H1 (cell line): ENCODE results near the gene CFAP61. TPM values are rescaled to one million over a fixed set of nuclear protein-coding genes. Genes with fewer than 3 reads are reported as not detected.
A peak's percentile ranks its signal among the peaks of the same experiment; 100 is the strongest.

Experiments
- CTCF ChIA-PET: fragments of 300-600 bp; sonication (Branson Sonifier 250); formaldehyde crosslinking; loops from one replicate; lab custom pipeline; 2021; ENCODE audit not compliant: partially characterized antibody; lab: Charles Lee
- POLR2A ChIA-PET: fragments of 300-600 bp; sonication (Branson Sonifier 250); formaldehyde crosslinking; loops from one replicate; lab custom pipeline; 2021; ENCODE audit warnings: inconsistent platforms; ENCODE audit not compliant: partially characterized antibody; lab: Charles Lee
- DNase-seq, 2 experiments: peaks; one replicate each; pipeline versions ENCODE4 v3.0.0 to v3.0.0-alpha.2; 2010 to 2022; ENCODE audit warnings: low spot score in 2 of 2, low read depth in 1 of 2, mixed read lengths in 1 of 2
- FAIRE-seq: peaks from 2 replicates; lab custom pipeline; 2011; peaks lifted over from hg19 to GRCh38; lab: Jason Lieb, UNC
- H2AFZ ChIP-seq: 2 replicates; pipeline ENCODE4 v1.8.1; 2012; ENCODE audit warnings: low read length, inconsistent platforms
- H2AK5ac ChIP-seq: 2 replicates; pipeline ENCODE4 v1.6.1; 2013; ENCODE audit warnings: low read depth, low read length
- H2BK120ac ChIP-seq: replicated peaks from 2 replicates; pipeline ENCODE3; 2013; ENCODE audit warnings: low read depth, low read length, inconsistent platforms
- H2BK12ac ChIP-seq: 2 replicates; pipeline ENCODE4 v1.6.1; 2013; ENCODE audit warnings: low read depth, low read length
- H2BK15ac ChIP-seq: 2 replicates; pipeline ENCODE4 v1.6.1; 2013; ENCODE audit warnings: low read length
- H2BK20ac ChIP-seq: 2 replicates; pipeline ENCODE4 v1.6.1; 2013; ENCODE audit warnings: low read length
- H2BK5ac ChIP-seq: 2 replicates; pipeline ENCODE4 v1.6.1; 2013; ENCODE audit warnings: low read depth, low read length
- H3K14ac ChIP-seq: 2 replicates; pipeline ENCODE4 v1.6.1; 2013; ENCODE audit warnings: inconsistent platforms; ENCODE audit not compliant: insufficient read length
- H3K18ac ChIP-seq: 2 replicates; pipeline ENCODE4 v1.6.1; 2013; ENCODE audit warnings: low read length; ENCODE audit errors: extremely low read depth
- H3K23ac ChIP-seq: 2 replicates; pipeline ENCODE4 v1.6.1; 2013; ENCODE audit warnings: inconsistent platforms; ENCODE audit not compliant: insufficient read length
- H3K23me2 ChIP-seq: 2 replicates; pipeline ENCODE4 v1.6.1; 2013; ENCODE audit warnings: low read depth, low read length
- H3K27ac ChIP-seq: 2 replicates; pipeline ENCODE4 v1.6.1; 2011; ENCODE audit warnings: low read depth, low read length, inconsistent platforms
- H3K27me3 ChIP-seq, 4 experiments: replicated peaks in 1 of 4; 1 replicate in 1 of 4; 2 replicates in 3 of 4; pipeline versions ENCODE4 v1.6.1 to v1.8.1; 2011 to 2013; ENCODE audit warnings: low read length in 3 of 4, mild to moderate bottlenecking in 3 of 4, inconsistent platforms in 2 of 4, mixed read lengths in 2 of 4, moderate library complexity in 1 of 4; ENCODE audit not compliant: control insufficient read depth in 3 of 4, insufficient read depth in 3 of 4; ENCODE audit errors: extremely low read depth in 1 of 4
- H3K36me3 ChIP-seq, 4 experiments: 2 replicates each; pipeline versions ENCODE4 v1.6.1 to v1.8.1; 2011 to 2013; ENCODE audit warnings: mild to moderate bottlenecking in 4 of 4, low read length in 3 of 4, moderate library complexity in 2 of 4, control low read depth in 1 of 4, inconsistent platforms in 1 of 4; ENCODE audit not compliant: insufficient read depth in 4 of 4, control insufficient read depth in 2 of 4
- H3K4ac ChIP-seq: replicated peaks from 2 replicates; pipeline ENCODE3; 2013; ENCODE audit warnings: low read length, low read depth, mixed read lengths, inconsistent platforms; ENCODE audit not compliant: insufficient read length
- H3K4me1 ChIP-seq, 4 experiments: replicated peaks in 1 of 4; 1 replicate in 1 of 4; 2 replicates in 3 of 4; pipeline versions ENCODE4 v1.6.1 to v1.8.1; 2011 to 2013; ENCODE audit warnings: low read length in 3 of 4, inconsistent platforms in 2 of 4, mixed read lengths in 1 of 4; ENCODE audit not compliant: insufficient read depth in 4 of 4, control insufficient read depth in 3 of 4
- H3K4me2 ChIP-seq, 2 experiments: 2 replicates each; pipeline versions ENCODE4 v1.6.1 to v1.8.1; 2011 to 2013; ENCODE audit warnings: low read depth in 2 of 2, low read length in 2 of 2, control low read depth in 1 of 2, inconsistent platforms in 1 of 2, mild to moderate bottlenecking in 1 of 2; ENCODE audit not compliant: insufficient read depth in 1 of 2
- H3K4me3 ChIP-seq, 4 experiments: fragments of 200-600, 300-600 bp in 1 of 4; sonication (generic), shearing (Covaris generic), sonication (Bioruptor Twin) in 1 of 4; 2 replicates each; pipeline versions ENCODE4 v1.5.1 to v1.8.1; 2011 to 2016; ENCODE audit warnings: low read length in 4 of 4, low read depth in 3 of 4, control low read depth in 2 of 4, inconsistent platforms in 2 of 4, mild to moderate bottlenecking in 2 of 4, mixed read lengths in 1 of 4, moderate library complexity in 1 of 4; ENCODE audit not compliant: insufficient read depth in 2 of 4; ENCODE audit errors: extremely low read depth in 1 of 4
- H3K56ac ChIP-seq: replicated peaks from 2 replicates; pipeline ENCODE3; 2013; ENCODE audit warnings: low read depth, mild to moderate bottlenecking, mixed read lengths, low read length, inconsistent platforms; ENCODE audit not compliant: insufficient read length
- H3K79me1 ChIP-seq: 2 replicates; pipeline ENCODE4 v1.6.1; 2013; ENCODE audit warnings: low read depth, low read length, control low read depth
- H3K79me2 ChIP-seq, 2 experiments: 2 replicates each; pipeline versions ENCODE4 v1.6.1 to v1.8.1; 2012 to 2013; ENCODE audit warnings: low read length in 2 of 2, mild to moderate bottlenecking in 2 of 2, inconsistent platforms in 1 of 2; ENCODE audit not compliant: insufficient read depth in 2 of 2, control insufficient read depth in 1 of 2
- H3K9ac ChIP-seq, 4 experiments: replicated peaks in 1 of 4; 1 replicate in 1 of 4; 2 replicates in 3 of 4; pipeline versions ENCODE4 v1.6.1 to v1.8.1; 2011 to 2013; ENCODE audit warnings: low read depth in 3 of 4, low read length in 3 of 4, control low read depth in 2 of 4, mild to moderate bottlenecking in 2 of 4, moderate library complexity in 2 of 4, inconsistent platforms in 1 of 4; ENCODE audit errors: extremely low read depth in 1 of 4
- H3K9me3 ChIP-seq, 2 experiments: 2 replicates each; pipeline versions ENCODE4 v1.6.1 to v1.8.1; 2012 to 2013; ENCODE audit warnings: mild to moderate bottlenecking in 2 of 2, moderate library complexity in 2 of 2, control low read depth in 1 of 2, inconsistent platforms in 1 of 2, low read depth in 1 of 2, low read length in 1 of 2, mixed read lengths in 1 of 2; ENCODE audit not compliant: insufficient read depth in 2 of 2
- H4K20me1 ChIP-seq, 2 experiments: replicated peaks in 1 of 2; 2 replicates each; pipeline versions ENCODE3 to v1.8.1; 2011 to 2013; ENCODE audit warnings: inconsistent platforms in 2 of 2, low read length in 2 of 2, mild to moderate bottlenecking in 1 of 2; ENCODE audit not compliant: insufficient read depth in 2 of 2, control insufficient read depth in 1 of 2
- H4K5ac ChIP-seq: 2 replicates; pipeline ENCODE4 v1.6.1; 2013; ENCODE audit warnings: low read length, low read depth, mixed read lengths, inconsistent platforms; ENCODE audit not compliant: insufficient read length
- H4K8ac ChIP-seq: 2 replicates; pipeline ENCODE4 v1.8.0; 2013; ENCODE audit warnings: mild to moderate bottlenecking, moderate library complexity, low read length, inconsistent platforms; ENCODE audit not compliant: insufficient read depth; ENCODE audit errors: extremely low read depth
- H4K91ac ChIP-seq: replicated peaks from 2 replicates; pipeline ENCODE3; 2013; ENCODE audit warnings: low read length, mixed read lengths, inconsistent platforms; ENCODE audit not compliant: insufficient read length
- EGR1 ChIP-seq: IDR thresholded peaks from 2 replicates; pipeline ENCODE4 v1.6.1; 2011; ENCODE audit warnings: low read depth, low read length, borderline replicate concordance
- GTF2F1 ChIP-seq: IDR thresholded peaks from 2 replicates; pipeline ENCODE4 v1.6.1; 2012; ENCODE audit warnings: low read depth, low read length, improper control_type of control experiment, borderline replicate concordance
- JUND ChIP-seq: IDR thresholded peaks from 2 replicates; pipeline ENCODE4 v1.6.1; 2011; ENCODE audit warnings: mild to moderate bottlenecking, improper control_type of control experiment, low read length
- MAFK ChIP-seq: IDR thresholded peaks from 2 replicates; pipeline ENCODE4 v1.6.1; 2012; ENCODE audit warnings: low read depth, mild to moderate bottlenecking, improper control_type of control experiment, low read length
- POU5F1 ChIP-seq: IDR thresholded peaks from 2 replicates; pipeline ENCODE4 v1.6.1; 2011; ENCODE audit warnings: low read depth, mild to moderate bottlenecking, low read length, moderate library complexity
- RNF2 ChIP-seq: fragments of 200-900, 300-1000 bp; sonication (generic); IDR thresholded peaks from 2 replicates; pipeline ENCODE4 v1.7.1; 2016; ENCODE audit warnings: borderline replicate concordance, low read depth, mild to moderate bottlenecking, antibody characterized with exemption, low read length; ENCODE audit not compliant: poor library complexity, severe bottlenecking; ENCODE audit errors: missing control alignments
- SP4 ChIP-seq: IDR thresholded peaks from 2 replicates; pipeline ENCODE4 v1.6.1; 2012; ENCODE audit warnings: low read length, inconsistent platforms
- TCF12 ChIP-seq: IDR thresholded peaks from 2 replicates; pipeline ENCODE4 v1.6.1; 2011; ENCODE audit warnings: low read depth, mild to moderate bottlenecking, low read length
- WGBS, 2 experiments: shearing (Covaris generic) in 1 of 2; methylation state at CpG; one replicate each; pipeline versions ENCODE4 v1.1.6 to v1.1.7; 2013 to 2015; ENCODE audit warnings: low lambda C conversion rate in 2 of 2, mixed read lengths in 2 of 2, inconsistent platforms in 1 of 2, low coverage in 1 of 2, missing lambda C conversion rate in 1 of 2; ENCODE audit not compliant: insufficient replicate concordance in 2 of 2, insufficient coverage in 1 of 2, insufficient read length in 1 of 2; ENCODE audit errors: extremely low coverage in 1 of 2, missing lambda C conversion rate in 1 of 2; 5-methylcytosine and 5-hydroxymethylcytosine counted together
- polyA plus RNA-seq, 7 experiments: library from polyadenylated mRNA; depleted of rRNA in 3 of 7; stranded (reverse) in 5 of 7; unstranded in 2 of 7; fragments of >200 nt in 5 of 7; fragments of 200-250 nt in 2 of 7; gene quantifications; 1 replicate in 5 of 7; 2 replicates in 1 of 7; 4 replicates in 1 of 7; pipeline versions ENCODE4 v1.2.1 to v1.2.3, GENCODE V29; 2011 to 2013; ENCODE audit warnings: missing spikeins in 2 of 7, mixed read lengths in 2 of 7
- total RNA-seq: library from RNA; stranded (reverse); fragmentation: NEBNext Ultra II Directional; extraction: Animal tissue kit (Norgen Biotek cat#: 25700); gene quantifications from 2 replicates; pipeline ENCODE4 v1.2.1, GENCODE V29; 2021

The CFAP61 gene
- total and polyA plus RNA-seq, 2 of the 8 experiments (the other 6 are each of a cell fraction or from before 2014, with no cell fraction given), result 0.29 to 0.61 TPM

DNA sequence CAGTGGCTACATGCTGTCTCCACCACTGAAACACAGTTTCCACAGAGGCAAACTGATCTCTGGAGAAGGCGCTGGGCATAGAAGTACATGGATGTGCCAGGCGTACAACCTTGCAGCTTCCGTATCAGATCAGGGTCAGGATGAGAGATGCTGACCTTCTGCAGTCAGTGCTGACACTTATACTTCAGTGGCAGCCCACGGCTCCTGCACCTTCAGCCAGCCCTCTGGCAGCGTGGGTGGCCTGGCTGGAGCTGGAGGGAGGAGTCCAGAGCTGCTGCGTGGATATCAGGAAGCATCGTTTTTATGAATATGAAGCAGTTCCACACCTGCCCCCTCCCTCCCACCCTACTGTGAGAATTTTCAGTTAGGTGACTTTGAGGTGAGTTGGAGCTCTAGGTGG lies 149.3 kb downstream of the CFAP61 start:
- Histone ChIP-seq H2BK120ac (no peak overlapping the region), H3K14ac (no peak overlapping the region), H2BK20ac (no peak overlapping the region), H2BK5ac (no peak overlapping the region), H3K9ac (no peak overlapping the region), H3K56ac (no peak overlapping the region), H3K4me1 (peaks cover 4 to 12% (median 5%) of the 10 kb centered on the region in 4 experiments; a peak in 6 of 7 replicates), H3K9me3 (no peaks in the 10 kb centered on the region), H4K91ac (no peak overlapping the region), H4K5ac (no peak overlapping the region), H3K23me2 (no peaks in the 10 kb centered on the region), H3K27me3 (no peaks in the 10 kb centered on the region), H3K4me3 (no peak overlapping the region), H2AK5ac (no peak overlapping the region), H3K79me1 (no peaks in the 10 kb centered on the region), H4K20me1 (no peaks in the 10 kb centered on the region), H3K36me3 (no peaks in the 10 kb centered on the region), H3K27ac (no peak overlapping the region), H2BK15ac (no peak overlapping the region), H3K18ac (no peak overlapping the region; the same call in 1 of the 2 replicates), H2BK12ac (0 out of 2 replicates have a peak overlapping the region, but pooled peaks have one; percentile 32), H4K8ac (no peak overlapping the region), H3K4ac (no peak overlapping the region), H3K4me2 (no peak overlapping the region), H3K23ac (no peak overlapping the region), H3K79me2 (no peaks in the 10 kb centered on the region), H2AFZ (0 out of 2 replicates have a peak overlapping the region, but pooled peaks have one; percentile 52)
- POLR2A ChIA-PET, result no interaction called here
- 88% methylated on average over 7 of the region's 7 CpGs; no CpG with 5 or more reads in 1 of the 2 experiments for WGBS, 2 experiments
- DNase-seq, result no peak
- CTCF ChIA-PET, result interaction anchor here (0.6 to 2.7 kb wide), 3 partner anchors 37 to 244 kb away, joined by 3 to 10 read pairs (median 3); no protein-coding TSS in a partner anchor
- FAIRE-seq, result no peak
- TF ChIP-seq RNF2, result no peak
- TF ChIP-seq EGR1, result no peak
- TF ChIP-seq SP4, result no peak
- no peak for TF ChIP-seq TCF12
- TF ChIP-seq POU5F1, result no peak
- no peak for TF ChIP-seq JUND
- no peak for TF ChIP-seq MAFK
- TF ChIP-seq GTF2F1, result no peak
